ENCODE data around the gene PACS1.

The PACS1 gene

DNA sequence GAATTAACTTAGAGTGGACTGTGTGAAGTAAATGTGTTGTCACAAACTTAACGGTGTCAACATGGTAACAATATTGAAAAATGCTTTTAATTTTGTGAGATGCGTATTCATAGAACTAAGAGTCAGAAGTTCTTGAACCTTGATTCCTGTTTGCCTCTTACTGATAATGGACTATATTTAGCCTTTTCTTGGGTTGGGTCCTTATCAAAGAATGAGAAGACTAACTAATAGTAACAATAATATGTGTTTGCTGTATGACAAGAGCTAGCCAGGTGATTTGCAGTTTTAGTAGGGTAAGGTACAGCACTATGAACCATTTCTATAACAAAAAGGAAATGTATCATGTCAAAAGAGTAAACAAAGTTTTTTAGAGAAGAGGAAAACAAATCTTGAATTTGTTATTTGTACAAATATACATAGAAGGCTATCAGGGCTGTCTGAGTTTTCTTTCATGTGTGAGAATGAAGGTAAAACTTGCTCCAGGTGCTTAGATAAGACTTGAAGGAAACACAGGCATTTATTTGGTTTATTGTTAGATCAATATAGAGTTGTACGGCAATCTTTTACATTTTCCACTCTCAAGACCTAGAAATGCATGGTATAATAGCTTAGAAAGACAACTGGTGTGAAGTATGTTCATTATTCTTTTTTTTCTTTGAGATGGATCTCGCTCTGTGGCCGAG lies 74.1 kb downstream of the PACS1 start:
- no peak for DNase-seq

DNA sequence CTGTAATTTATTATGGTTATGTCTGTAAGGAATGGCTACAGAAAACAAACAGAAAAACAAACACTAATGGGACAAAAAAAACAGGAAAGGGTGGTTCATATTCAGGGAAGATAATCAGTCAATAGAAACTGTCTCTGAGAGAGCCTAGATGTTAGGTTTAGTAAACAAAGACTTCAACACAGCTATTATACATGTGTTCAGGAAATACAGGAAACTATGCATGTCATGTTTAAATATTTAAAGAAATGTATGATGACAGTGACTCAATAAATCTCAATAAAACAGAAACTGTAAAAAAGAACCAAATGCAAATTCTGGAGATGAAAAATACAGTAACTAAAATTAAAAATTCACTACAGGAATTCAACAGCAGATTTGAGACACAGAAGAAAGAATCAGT lies 76.0 kb downstream of the PACS1 start:
- no peak for DNase-seq

DNA sequence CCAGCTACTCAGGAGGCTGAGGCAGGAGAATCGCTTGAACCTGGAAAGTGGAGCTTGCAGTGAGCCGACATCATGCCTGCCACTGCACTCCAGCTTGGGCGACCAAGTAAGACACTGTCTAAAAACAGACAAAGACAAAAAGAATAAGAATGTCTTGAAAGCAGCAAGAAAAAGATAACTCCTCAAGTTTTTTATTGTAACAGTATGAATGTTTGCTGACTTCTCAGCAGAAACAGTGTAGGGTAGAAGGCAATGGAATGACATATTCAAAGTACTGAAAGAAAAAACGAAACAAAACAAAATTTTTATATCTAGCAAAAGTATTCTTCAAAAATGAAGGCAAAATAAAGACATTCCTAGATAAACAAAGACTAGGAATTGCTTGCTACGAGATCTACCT lies 76.9 kb downstream of the PACS1 start:
- DNase-seq: no peak

DNA sequence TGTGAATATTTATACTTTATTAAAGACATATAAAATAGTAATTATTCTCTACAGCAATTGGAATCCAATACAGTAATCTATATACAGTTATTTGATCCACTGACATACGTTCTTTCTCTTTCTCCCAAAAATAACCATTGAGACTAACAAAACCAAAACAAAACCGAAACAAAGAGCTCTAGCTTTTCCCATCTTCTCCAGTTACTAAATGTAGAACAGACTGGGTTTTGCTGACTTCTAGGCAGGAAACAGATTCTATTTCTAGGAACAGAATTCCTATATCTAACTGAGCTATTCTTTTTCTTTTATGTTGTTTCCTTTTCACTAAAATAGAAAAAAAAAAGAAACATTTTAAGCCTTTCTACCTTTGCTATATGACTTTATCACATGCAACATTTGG lies 80.1 kb downstream of the PACS1 start:
- no peak for DNase-seq

DNA sequence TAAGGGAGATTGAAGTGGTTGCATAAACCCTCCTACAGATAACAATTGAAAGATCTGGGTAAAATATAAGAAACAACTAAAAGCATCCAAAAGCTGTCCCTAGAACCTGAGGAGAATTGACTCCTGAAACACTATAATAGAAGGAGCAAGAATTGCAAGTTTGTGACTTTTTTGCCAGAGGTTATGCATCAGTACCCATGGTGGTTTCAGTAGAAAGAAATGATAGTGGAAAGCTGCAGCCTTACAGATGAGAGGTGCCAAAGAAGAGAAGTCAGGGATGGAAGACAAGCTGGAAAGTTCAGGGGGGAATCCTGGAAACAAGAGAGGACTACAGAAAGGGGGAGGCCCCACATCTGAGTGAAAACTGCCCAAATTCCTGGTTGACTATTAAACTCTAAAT lies 80.7 kb downstream of the PACS1 start:
- no peak for DNase-seq

DNA sequence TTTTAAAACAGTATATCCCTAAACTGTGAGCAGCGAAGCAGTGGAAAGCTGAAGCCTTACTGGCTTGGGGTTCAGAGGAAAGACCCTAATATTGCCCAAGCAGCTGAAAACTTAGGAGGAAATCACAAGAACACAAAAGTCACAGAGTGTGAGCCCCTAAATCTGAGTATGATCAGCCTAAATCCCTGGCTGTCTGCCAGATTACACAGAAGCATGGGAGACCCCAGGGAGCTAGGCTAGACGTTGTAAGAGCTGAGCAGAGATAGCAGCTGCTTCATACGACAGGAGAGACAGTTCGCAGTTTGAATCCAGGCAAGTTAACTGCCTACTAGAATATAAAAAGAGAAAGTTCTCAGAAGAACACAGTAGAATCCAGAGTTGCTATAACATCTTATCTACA lies 81.2 kb downstream of the PACS1 start:
- no peak for DNase-seq

DNA sequence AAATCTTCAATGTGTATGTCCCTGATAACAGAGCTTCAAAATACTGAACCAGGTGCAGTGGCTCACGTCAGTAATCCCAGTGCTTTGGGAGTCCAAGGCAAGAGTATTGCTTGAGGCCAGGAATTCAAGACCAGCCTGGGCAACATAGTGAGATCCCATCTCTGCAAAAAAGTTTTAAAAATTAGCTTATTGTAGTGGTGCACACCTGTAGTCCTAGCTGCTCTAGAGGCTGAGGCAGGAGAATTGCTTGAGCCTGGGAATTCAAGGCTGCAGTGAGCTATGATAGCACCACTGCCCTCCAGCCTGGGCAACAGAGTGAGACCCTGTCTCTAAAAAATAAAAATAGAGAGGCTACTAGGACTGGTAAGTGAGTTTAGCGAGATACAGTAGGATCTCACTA lies 84.0 kb downstream of the PACS1 start:
- DNase-seq: no peak

DNA sequence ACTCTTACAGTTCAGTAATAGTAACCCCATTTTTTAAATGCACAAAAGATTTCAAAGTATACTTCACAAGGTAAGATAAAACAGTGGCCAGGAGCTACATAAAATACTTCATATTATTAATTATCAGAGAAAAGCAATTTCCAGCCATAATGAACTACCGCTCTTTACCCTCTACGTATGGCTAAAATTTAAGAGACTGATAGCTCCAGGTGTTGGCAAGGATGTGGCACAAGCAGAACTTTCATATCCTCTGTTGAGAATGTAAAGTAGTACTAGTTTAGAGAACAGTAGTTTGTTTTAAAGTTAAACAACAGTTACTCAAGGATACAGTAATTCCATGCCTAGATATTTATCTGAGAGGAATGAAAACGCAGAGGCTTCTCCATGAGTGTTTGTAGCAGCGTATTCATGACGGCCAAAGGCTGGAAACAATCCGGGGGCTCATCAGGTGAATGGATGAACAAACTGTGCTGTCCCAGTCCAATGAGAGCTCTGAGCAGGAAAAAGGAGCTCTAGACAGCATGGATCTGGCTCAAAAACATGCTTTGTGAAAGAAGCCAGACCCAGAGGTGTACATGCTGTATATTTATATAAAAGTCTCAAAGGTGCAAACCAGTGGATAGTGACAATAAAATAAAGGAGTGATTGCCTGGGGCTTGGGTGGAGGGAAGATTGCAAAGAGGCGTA lies 85.5 kb downstream of the PACS1 start:
- no peak for DNase-seq

DNA sequence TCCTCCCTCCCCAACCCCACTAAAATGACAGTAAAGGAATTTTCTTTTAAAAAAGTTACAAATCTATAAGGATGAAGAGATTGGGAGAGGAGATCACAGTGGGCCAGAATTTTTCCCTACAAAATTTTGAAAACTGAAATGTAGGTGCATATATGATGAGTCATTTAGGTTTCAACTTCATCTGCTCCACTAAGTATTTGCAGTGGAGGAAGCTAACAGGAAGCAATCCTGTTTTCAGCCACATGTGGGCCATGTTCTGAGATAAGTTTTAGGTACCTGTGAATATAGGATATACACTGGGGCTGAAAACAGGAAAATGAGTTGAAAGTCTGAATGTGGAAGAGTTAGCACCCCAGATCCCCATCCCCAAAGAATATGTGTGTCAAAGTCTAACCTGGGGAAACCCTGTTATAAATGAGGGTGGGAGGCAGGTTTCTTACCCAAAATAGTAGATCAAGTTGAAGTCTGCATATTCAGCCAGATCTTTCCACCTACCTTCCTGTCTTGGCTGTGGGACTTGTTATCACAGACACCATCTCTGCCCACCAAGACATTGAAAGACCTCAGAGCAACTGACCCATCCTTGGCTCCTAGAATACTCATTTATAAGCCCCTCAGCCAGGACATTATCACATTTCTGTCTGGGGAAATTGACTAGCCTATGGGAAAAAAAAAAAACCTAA lies 87.3 kb downstream of the PACS1 start:
- DNase-seq: no peak

DNA sequence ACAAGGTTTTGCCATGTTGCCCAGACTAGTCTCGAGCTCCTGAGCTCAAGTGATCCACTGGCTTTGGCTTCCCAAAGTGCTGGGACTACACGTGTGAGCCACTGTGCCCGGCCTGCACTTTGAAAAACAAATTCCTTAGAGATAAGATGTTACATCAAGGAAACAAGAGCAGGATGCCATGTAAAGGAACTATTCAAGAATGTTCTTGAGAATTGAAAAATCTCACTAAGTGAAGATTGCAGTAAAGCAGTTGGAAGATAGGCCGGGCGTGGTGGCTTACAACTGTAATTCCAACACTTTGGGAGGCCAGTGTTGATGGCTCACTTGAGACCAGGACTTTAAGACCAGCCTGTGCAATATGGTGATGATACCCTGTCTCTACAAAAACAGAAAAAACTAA lies 88.1 kb downstream of the PACS1 start:
- no peak for DNase-seq

DNA sequence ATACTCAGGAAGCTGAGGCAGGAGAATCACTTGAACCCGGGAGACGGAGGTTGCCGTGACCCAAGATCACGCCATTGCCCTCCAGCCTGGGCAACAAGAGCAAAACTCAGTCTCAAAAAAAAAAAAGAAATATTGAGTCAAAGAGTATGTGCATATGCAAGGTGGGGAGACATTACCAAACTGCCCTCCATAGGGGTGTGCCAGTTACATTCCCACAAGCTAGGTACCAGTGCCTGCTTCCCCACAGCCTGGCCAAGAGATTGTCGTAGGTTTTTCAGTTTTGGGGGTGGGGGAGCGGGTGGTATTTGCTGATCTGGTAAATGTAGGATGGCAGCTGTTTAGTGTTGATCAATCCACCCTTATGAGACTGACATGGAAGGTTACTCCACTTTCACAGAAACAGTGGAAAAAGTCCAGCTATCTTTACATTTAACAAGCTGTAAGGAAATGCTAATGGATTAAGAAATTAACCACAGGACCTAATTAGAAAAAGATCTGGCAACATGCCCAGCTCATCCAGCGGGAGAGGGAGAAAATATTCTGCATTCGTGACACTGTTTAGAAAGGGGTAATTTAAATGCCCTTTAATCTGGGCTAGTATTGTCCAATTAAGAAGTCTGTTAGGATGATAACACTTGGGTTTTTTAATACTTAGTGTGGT lies 89.4 kb downstream of the PACS1 start:
- no peak for DNase-seq

DNA sequence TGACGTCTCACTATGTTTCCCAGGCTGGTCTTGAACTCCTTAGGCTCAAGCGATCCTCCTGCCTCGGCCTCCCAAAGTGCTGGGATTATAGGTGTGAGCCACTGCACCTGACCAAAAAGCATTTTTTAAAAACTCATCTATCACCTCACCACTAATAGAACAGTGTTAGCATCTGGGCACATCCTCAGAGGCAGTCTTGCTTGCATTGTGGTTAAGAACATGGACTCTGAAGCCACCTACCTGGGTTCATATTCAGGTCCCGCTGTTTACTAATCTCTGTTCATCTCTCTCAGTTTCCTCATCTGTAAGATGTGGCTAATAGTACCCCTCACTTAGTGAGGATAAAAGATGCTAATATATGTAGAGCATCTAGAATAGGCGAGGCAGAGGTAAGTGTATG lies 90.6 kb downstream of the PACS1 start:
- no peak for DNase-seq

DNA sequence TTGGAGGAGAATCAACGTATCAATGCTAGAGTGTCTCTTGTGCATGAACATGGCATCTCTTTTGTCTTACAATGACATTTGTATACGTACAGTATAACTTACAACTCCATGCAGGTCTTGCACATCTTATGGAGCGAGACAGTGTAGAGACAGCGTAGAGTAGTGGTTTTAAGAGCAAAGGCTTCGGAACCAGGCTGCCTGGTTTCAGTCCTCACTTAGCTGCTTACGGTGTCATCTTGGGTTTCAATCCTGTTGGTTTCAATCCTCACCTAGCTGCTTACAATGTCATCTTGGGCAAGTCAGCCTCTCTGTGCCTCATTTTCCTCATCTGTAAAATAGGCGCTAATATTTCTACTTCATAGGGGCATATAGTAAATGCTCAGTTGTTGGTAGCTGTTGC lies 98.2 kb downstream of the PACS1 start:
- no peak for DNase-seq

DNA sequence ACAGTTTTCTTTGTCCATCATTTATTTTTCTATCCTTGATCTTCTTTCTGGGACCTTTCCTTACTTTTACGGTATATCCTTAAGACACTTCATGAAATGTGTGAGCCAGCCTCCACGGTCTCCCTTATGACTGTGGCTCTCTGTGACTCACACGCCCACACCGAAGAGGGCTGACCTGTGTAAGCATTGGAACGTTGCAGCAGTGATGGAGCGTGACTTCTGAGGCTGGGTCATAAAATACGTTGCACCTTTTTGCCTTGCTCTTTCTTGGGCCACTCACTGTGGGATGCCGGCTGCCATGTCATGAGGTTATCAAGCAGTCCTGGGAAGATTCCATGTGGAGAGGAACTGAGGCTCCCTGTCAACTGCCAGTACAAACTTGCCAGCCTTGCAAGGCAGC lies 102.1 kb downstream of the PACS1 start:
- no peak for DNase-seq

DNA sequence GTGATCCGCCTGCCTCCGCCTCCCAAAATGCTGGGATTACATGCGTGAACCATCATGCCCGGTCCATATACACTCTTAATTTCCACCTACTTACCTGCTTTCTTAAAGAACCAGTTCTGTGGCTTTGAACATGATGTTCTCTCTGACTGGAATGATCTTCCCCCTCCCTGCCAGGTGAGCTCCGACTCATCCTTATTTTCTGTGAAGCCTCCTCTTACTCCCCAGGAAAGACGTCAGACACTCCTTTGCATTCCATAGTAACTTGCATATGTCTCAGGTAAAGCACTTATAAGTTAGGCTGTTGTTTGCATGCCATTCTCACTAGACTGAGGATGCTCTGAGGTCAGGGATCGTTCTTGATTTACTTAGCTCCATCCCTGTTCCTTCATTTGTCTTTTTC lies 106.6 kb downstream of the PACS1 start:
- DNase-seq: no peak

DNA sequence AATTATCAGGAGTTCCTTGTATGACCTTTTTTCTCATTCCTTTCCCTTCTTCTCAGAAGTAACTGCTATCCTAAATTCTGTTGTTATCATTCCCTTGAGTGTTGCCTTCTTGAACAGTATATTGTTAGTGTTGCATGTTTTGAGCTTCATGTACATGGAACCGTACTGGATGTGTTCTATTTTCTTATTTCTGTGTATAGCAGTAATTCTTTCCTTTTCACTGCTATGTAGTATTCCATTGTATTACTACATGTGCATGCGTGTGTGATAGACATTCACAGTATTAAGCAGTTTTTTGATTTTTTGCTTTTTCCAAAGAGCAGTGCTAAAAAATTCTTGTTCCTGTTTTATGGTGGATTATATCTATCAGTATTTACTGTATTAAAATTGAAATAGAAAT lies 108.1 kb downstream of the PACS1 start:
- no peak for DNase-seq

DNA sequence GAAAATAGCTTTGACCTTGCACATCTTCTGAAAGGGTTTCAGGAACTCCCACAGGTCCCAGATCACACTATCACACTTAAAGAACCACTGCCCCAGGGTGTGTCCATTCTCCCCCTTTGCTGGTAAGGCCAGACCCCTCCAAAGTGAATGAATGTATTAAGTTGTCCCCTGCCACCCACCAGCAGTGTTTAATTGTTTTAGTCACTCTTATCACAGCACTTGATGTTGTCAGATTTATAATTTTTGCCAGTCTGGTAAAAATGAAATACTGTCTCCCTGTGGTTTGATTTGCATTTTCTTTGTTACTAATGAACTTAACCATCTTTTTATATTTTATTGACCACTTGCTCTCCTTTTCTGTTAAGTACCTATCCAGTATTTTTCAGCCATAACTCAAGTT lies 108.8 kb downstream of the PACS1 start:
- no peak for DNase-seq

DNA sequence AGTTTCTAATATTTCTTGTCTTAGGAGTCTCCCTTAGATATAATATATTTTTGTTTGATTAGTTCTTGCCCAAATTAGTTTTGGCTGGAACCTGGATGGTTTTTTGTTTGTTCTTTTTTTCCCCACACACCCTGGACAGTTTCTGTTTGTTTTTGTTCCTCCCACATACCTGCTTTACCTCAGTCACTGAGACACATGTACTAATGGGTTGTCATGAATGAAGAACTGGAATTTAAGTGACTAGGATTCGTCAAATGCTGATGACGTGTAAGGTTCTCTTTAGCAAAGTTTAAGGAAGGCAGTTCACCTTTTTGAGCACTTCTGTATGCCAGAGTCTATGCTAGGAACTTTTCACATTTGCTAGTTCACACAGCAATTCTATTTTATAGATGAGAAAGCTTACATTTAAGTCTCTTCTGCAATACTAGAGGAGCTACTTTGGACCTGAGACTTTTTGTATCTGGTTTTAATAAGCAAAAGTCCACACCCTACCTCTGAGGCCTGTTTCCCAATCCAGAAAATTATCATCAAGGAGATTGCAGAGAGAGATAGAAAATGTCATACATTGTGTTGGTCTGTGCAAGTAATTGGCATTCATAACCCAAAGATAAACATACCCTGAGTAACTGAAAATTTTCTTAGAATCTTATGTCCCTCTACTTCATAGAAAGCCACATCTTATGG lies 111.7 kb downstream of the PACS1 start:
- DNase-seq: no peak

DNA sequence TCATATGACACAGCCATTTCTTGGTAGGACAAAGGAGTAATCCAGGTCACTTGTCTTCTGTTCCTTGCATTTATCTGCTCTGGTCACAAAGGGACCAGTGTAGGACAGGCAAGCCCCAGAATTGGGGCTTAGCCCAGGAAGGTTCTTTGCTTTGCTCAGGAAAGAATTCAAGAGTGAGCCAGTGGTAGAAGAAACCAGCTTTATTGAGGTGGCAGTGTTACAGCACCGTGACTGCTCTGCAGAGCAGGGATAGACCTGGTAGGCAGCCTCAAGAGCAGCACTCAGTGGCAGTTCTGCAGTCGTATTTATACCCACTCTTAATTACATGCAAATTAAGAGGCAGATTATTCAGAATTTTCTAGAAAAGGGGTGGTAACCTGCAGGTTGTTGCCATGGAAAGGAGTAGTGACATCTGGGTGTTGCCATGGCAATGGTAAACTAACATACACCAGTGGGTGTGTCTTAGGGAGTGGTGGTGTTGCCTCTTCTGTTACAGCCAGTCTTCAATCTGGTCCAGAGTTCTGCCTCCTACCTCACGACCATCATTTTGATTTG lies 113.5 kb downstream of the PACS1 start:
- DNase-seq: no peak

DNA sequence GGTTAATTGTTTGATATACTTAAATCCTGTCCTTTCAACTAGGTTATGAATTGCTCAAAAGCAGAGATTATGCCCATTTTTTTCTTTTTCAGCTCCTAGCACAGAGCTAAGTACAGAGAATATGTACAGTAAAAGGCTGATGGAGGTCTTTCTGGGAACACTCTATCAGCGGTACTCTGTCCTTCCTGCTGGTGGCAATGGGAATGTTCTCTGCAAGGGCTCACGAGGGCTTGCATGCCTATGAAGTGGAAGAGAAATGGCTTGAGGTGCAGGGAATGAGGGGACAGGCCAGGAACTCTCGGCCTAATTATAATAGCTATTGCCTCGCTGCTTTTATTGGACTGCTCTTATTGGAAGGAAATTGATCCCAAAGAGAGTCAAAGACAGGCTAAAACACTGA lies 114.7 kb downstream of the PACS1 start:
- no peak for DNase-seq

DNA sequence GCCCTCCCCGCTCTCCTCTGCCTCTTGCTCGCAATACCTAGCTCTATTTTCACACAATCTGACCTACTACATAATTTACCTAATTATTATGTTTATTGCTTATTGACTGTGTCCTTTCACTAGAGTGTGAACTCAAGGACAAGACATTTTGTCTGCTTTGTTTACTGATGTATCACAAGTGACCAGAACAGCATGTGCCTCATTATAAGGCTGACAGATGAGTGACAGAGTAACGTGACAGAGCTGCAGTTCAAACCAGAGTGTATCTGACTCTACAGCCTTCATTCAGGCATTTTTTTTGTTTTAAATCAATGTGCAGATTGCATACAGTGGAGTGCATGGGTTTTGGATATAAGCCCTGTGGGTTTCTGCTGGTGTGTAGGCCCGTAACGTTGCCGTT lies 116.4 kb downstream of the PACS1 start:
- no peak for DNase-seq

DNA sequence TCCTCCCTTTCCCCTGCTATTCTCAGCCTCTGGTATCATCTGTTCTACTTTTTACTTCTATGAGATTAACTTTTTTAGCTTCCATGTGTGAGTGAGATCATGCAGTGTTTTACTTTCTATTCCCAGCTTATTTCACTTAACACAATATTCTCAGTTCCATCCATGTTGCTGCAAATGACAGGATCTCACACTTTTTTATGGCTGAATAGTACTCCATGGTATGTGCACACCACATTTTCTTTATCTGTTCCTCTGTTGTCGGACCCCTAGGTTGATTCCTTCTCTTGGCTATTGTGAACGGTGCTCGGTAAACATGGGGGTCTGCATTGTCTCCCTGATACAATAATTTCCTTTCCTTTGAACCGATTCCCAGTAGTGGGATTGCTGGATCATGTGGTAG lies 117.4 kb downstream of the PACS1 start:
- DNase-seq: no peak

DNA sequence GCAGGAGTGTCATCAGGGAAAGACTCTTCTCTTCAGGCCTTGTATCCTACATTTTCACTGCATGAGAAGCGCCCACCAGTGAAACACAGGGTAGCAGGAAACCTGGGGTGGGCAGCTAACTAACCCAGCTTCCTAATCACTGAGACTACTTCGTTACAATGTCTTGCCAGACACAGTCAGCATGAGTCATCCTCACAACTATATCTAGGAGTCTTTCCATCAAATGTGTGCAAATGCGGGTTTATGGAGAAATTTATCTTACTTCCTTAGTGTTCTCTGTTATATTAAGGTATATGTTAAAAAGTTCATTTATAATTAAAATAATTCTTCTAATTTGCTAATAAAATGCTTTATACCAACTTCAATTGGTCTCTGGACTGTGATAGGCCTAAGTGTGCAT lies 118.5 kb downstream of the PACS1 start:
- no peak for DNase-seq

All from NCI-H2081 (cell line).